Cardiac muscle cell (in vitro differentiated cells and primary cell): ENCODE measurements around the gene TECTB. TPM values are rescaled to one million over a fixed set of nuclear protein-coding genes. Genes with fewer than 3 reads are reported as not detected.
"Not testable (repeated sequence)": the region's sequence is repeated elsewhere in the genome, so short reads cannot be mapped to it uniquely, and the experiment has no call there.

Experiments
- DNase-seq, 2 donors: peaks; one replicate each; pipeline versions ENCODE4 v3.0.0 to v3.0.0-alpha.2; 2010 to 2017; ENCODE audit warnings: low read depth in 1 of 2, low spot score in 1 of 2
- H3K27ac ChIP-seq: fragments of 200-600 bp; sonication (generic); 2 replicates; pipeline ENCODE4 v1.5.1; 2016
- H3K27me3 ChIP-seq: fragments of 200-600 bp; sonication (generic); 2 replicates; pipeline ENCODE4 v1.6.0; 2016; ENCODE audit warnings: control low read depth
- H3K36me3 ChIP-seq: fragments of 200-600 bp; sonication (generic); 2 replicates; pipeline ENCODE4 v1.5.1; 2016; ENCODE audit warnings: control low read depth
- H3K4me1 ChIP-seq: fragments of 200-600 bp; sonication (generic); 2 replicates; pipeline ENCODE4 v1.8.1; 2017; ENCODE audit warnings: low read depth, mild to moderate bottlenecking, mixed run types
- H3K4me3 ChIP-seq: fragments of 200-600 bp; sonication (generic); 2 replicates; pipeline ENCODE4 v1.5.1; 2016; ENCODE audit warnings: mild to moderate bottlenecking
- H3K9me3 ChIP-seq: fragments of 200-600 bp; sonication (generic); 2 replicates; pipeline ENCODE4 v1.5.1; 2017; ENCODE audit warnings: low read depth, mild to moderate bottlenecking, control low read depth
- CTCF ChIP-seq: IDR thresholded peaks from 2 replicates; pipeline ENCODE4 v1.5.1; 2012; ENCODE audit warnings: low read depth, mild to moderate bottlenecking, low read length
- polyA plus RNA-seq: library from polyadenylated mRNA; unstranded; fragments of >200 nt; fragmentation: Nextera tagmentation; extraction: Ambion mirVana; gene quantifications from 2 replicates; pipeline ENCODE4 v1.2.1, GENCODE V29; 2016
- total RNA-seq: library from RNA; depleted of rRNA; stranded (reverse); fragments of >200 nt; gene quantifications from 2 replicates; pipeline ENCODE4 v1.2.3, GENCODE V29; 2016

The TECTB gene
- total and polyA plus RNA-seq, 2 experiments from 2014 or later: not detected

GRCh38 chr10:112248584-112249295 is 34.5 kb upstream of the TECTB start:
- Histone ChIP-seq H3K9me3 (no peaks in the 10 kb centered on the region), H3K27ac (no peak overlapping the region), H3K4me3 (no peak overlapping the region), H3K27me3 (no peaks in the 10 kb centered on the region), H3K4me1 (no peaks in the 10 kb centered on the region), H3K36me3 (no peaks in the 10 kb centered on the region)
- DNase-seq: no peak
- TF ChIP-seq CTCF: no peak

GRCh38 chr10:112249722-112250121 is 33.5 kb upstream of the TECTB start:
- Histone ChIP-seq H3K27me3 (no peaks in the 10 kb centered on the region), H3K36me3 (no peaks in the 10 kb centered on the region), H3K4me1 (no peaks in the 10 kb centered on the region), H3K9me3 (no peaks in the 10 kb centered on the region), H3K4me3 (no peak overlapping the region), H3K27ac (no peak overlapping the region)
- no peak for DNase-seq
- no peak for TF ChIP-seq CTCF

GRCh38 chr10:112250555-112250954 is 32.6 kb upstream of the TECTB start:
- Histone ChIP-seq H3K4me1 (no peaks in the 10 kb centered on the region), H3K36me3 (no peaks in the 10 kb centered on the region), H3K27me3 (no peaks in the 10 kb centered on the region), H3K27ac (no peak overlapping the region), H3K9me3 (no peaks in the 10 kb centered on the region), H3K4me3 (no peak overlapping the region)
- TF ChIP-seq CTCF: no peak
- DNase-seq: no peak

- H3K4me1 ChIP-seq, H3K4me3 ChIP-seq, H3K9me3 ChIP-seq, H3K27me3 ChIP-seq, DNase-seq, H3K27ac ChIP-seq, H3K36me3 ChIP-seq: not testable (repeated sequence)
Observed at GRCh38 chr10:112251238-112251637, 32.0 kb upstream of the TECTB start.

GRCh38 chr10:112258407-112258806 is 24.8 kb upstream of the TECTB start:
- H3K27ac ChIP-seq: no peak overlapping the region
- TF ChIP-seq CTCF: no peak
- H3K9me3 ChIP-seq: no peaks in the 10 kb centered on the region
- no peaks in the 10 kb centered on the region for H3K36me3 ChIP-seq
- peaks cover 6% of the 10 kb centered on the region for H3K4me1 ChIP-seq
- no peaks in the 10 kb centered on the region for H3K27me3 ChIP-seq
- DNase-seq: no peak
- no peak overlapping the region for H3K4me3 ChIP-seq

DNA sequence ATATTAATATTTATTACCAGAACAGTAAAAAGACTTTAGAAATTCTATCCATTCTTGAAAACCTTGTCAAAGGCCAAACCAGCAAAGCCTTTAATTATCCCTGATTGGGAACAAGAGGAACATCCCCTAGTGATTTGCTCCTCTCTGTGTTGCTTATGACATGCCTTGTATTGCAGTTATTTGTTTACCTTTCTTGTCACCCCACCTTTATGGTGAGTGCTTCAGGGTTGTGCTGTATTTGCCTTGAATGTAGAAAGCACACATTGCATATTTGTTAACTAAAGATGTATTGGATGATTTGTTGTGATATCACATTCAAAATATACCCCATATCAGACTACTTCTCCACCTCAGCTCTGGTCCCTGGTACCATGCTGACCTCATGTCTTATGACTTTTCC is 23.5 kb upstream of the TECTB start:
- no peak overlapping the region for H3K27ac ChIP-seq
- no peak for DNase-seq
- no peak for TF ChIP-seq CTCF
- no peaks in the 10 kb centered on the region for H3K9me3 ChIP-seq
- H3K36me3 ChIP-seq: no peaks in the 10 kb centered on the region
- no peaks in the 10 kb centered on the region for H3K27me3 ChIP-seq
- H3K4me1 ChIP-seq: peaks cover 6% of the 10 kb centered on the region
- no peak overlapping the region for H3K4me3 ChIP-seq
